HG03045 (cell line): ENCODE results near the gene SEC62.
A peak's percentile ranks its signal among the peaks of the same experiment; 100 is the strongest.

ENCODE experiments used
- ATAC-seq: cut with Tn5 transposase; IDR thresholded peaks from one replicate; pipeline ENCODE4 v1.9.1; 2021; ENCODE audit warnings: mild to moderate bottlenecking, moderate library complexity; ENCODE audit not compliant: unreplicated experiment

Gene SEC62

GRCh38 chr3:169966951-169967915 lies 626 bp downstream of the SEC62 start:
- peak; percentile 39 for ATAC-seq

- ATAC-seq: no peak
These were observed 1.7 kb downstream of the SEC62 start for GRCh38 chr3:169968224-169968885.

DNA sequence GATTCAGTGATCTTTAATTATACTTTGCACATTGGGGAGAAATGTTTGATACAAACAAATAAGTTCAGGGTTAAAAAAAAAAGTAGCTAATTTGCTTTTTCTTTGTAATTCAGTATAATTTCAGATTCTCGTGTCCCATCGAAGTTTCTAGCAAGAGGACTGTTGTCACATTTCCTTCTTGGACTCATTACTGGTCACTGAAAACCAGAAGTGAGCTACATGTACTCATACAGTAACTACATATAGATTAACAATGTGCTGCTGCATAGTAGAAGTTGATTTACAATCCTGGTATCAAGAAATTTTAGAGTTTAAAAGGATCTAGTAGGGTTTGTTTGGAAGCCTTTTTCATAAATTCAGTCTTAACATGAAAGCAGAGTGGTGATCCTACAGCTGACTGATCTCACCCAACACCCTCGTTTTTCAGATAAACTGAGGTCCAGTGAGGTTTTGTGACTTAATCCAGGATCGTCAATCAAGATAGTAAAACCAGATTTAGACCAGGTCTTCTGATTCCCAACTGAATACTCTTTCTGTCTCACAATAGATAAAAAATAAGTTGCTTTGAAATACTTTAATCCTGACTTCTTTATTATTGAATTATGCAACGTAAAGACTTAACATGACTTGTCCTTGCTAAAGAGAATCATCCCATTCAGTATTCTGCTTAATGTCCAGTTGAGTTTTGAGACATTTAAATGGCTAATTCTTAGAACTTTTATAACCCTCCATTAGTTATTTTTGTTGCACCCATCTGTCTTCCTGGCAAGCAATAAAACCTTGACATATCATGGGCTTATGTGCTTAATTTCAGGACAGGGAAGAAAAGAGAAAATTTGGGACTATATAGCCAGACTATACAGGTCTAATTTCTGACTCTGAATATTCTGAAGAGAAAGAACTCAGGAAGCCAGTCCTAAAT lies 2.8 kb downstream of the SEC62 start:
- no peak for ATAC-seq

- no peak for ATAC-seq
These were observed 4.2 kb downstream of the SEC62 start for GRCh38 chr3:169970847-169971246.

DNA sequence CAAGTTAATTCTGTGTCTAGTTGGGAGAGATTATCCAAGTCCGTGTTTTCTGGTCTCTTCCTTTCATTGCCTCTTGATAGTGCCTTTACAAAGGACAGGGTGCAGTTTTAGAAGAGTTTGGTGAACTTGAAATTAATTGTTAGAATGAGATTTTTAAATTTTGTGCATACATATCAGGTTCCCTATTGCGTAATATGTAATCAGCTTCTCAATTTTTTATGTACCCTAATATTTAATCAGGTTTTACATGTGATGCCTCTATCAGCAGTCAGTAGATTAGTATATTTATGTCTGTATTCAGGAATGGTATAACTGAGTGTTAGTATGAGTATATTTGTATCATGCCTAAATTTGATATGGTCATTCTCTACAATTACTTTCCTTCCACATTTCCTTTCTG lies 4.9 kb downstream of the SEC62 start:
- no peak for ATAC-seq

DNA sequence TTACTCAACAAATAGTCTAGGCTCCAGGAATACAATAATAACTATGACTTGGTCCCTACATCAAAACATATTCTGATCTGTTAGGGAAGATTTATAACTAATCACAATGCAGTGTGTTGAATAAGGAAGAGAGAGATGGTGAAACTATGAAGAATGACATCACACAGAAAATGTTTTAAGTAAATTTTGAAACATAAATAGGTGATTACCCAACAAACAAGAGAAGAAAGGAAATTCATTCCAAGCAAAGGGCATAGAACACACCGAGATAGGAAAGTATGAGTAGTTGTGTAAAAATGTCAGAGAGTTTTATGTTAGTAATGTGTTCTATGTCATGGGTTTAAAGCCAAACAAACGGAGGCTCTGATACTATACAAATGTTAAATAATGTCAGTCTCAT lies 13.4 kb downstream of the SEC62 start:
- no peak for ATAC-seq

DNA sequence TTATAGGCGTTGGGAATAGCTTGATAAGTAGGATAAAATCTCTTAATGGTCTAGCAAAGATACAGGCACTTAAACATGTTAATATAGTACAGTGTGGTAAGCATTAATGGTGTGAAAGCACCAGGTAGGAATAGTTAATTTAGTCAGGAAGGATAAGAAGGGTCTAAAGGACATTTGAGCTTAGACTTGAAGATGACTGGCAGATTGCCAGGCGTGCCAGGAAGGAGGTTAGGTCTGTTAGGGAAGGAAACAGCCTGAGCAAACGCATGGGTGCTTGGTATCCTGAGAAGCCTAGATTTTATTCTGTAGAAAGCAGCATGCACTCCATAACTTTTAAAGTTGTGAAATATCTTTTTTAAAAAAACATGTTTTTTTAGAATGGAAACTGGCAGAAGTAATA lies 17.7 kb downstream of the SEC62 start:
- no peak for ATAC-seq

- ATAC-seq: no peak
These were observed 23.8 kb downstream of the SEC62 start for GRCh38 chr3:169990431-169990830.

- ATAC-seq: no peak
These were observed 25.5 kb downstream of the SEC62 start for GRCh38 chr3:169992156-169992555.

DNA sequence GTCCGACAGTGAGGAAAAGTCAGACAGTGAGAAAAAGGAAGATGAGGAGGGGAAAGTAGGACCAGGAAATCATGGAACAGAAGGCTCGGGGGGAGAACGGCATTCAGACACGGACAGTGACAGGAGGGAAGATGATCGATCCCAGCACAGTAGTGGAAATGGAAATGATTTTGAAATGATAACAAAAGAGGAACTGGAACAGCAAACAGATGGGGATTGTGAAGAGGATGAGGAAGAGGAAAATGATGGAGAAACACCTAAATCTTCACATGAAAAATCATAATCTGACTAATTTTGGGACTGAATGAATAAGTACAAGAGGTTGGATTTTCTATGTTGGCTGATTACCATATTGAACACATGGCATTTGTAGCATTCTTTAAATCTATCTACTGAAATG lies 26.2 kb downstream of the SEC62 start:
- ATAC-seq: no peak

DNA sequence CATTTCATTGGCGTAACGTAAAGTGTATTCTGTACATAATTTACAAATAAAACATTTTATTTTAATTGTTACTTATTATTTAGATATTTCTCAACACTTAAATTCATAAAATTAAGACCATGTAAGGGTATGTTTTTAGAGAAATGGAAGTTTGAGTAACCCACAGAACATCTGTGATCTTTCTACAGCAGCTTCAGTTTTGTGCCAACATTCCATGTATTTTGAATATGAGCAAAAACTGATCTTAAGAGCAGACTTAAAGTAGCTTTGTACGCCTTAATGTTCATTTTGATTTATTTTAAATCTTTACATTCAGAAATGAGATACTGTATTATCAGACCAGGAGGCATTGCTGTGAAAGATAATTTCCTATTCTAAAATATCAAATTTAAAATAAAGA lies 27.2 kb downstream of the SEC62 start:
- no peak for ATAC-seq

DNA sequence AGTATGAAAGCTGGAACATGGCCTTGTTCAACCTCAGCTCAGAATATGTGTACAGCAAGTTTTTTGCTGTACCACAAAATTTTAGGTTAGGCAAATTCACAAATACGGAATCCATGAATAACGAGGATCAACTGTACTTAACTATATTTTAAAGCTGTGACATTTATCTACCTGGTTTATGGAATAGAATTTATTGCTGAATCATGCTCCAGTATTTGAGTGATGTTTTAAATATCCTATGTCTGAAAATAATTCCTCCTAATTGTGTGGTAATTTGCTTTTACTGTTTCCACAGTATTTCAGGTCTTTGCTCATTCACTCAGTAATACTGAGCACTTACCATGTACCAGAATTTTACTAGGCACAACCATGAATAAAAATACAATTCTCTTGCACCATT lies 29.5 kb downstream of the SEC62 start:
- no peak for ATAC-seq

- ATAC-seq: peak; percentile 40
These were observed 32.1 kb downstream of the SEC62 start for GRCh38 chr3:169998668-169999131.

GRCh38 chr3:169999433-169999832 lies 32.8 kb downstream of the SEC62 start:
- ATAC-seq: peak; percentile 91

GRCh38 chr3:170000051-170000450 lies 33.4 kb downstream of the SEC62 start:
- ATAC-seq: no peak

DNA sequence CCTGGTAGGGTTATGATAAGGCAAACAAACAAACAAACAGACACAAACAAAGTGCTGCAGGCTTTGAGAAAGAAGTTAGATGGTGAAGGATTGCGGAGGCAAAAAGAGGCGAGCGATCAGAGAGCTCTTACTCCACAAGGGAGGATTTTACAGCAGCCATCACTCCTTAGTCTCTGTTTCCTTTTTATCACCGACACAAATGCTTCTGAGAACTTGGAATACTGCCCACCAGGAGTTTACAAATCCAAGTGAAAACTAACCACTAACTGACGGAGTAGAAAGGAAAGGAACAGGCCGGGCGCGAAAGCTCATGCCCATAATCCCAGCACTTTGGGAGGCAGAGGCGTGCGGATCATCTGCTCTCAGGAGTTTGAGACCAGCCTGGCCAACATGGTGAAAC lies 35.6 kb downstream of the SEC62 start:
- ATAC-seq: no peak

DNA sequence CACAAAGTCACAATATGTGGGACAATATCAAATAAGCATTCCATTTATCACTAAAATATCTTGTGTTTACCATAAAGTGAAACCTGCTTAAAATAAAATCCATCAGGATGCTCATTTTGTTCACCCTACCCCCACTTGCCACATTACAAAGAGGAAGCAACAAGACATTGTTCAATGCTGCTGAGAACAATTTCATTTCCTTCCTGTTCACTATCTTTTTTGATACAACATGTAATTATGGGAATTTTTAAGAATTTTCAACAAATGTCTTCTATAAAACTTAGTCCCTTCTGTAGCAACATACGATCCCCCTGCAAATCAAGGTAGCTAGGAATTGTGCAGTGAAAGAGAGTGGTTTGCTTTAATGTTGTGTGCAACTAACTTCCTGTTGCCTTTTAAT lies 36.3 kb downstream of the SEC62 start:
- no peak for ATAC-seq

DNA sequence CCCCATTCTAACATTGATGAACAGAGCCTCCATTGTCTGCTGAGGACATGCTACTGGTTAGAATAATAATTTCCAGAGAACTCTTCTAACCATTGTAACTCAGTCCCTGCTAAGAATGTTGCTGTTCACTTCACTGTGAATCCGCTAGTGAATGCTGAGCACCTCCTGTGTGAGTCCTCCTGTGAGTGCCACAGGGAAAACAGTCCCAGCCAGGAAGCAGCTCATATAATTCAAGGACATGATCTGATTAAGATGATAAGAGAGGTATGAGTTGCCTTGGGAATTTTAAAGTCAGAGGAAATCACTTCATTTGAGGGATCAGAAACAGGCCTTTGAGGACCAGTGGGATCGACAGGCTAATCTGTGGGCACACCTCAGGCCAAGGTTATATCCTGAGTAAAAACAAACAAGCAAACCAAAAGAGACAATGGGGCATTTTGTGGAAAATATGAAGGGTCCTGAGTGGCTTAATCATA lies 37.3 kb downstream of the SEC62 start:
- ATAC-seq: no peak

- peak; percentile 62 for ATAC-seq
These were observed 40.5 kb downstream of the SEC62 start for GRCh38 chr3:170007031-170007663.

- no peak for ATAC-seq
These were observed 43.9 kb downstream of the SEC62 start for GRCh38 chr3:170010498-170010897.
